NCI-H2081 treated with DMSO at 0.1 percent for 48 hours (cell line): ENCODE data around the gene OR5M11.
"Not testable (repeated sequence)": the region's sequence is repeated elsewhere in the genome, so short reads cannot be mapped to it uniquely, and the experiment has no call there.

Experiments
- DNase-seq: peaks from one replicate; lab custom pipeline; 2025; lab: John Stamatoyannopoulos, UW

OR5M11 gene

GRCh38 chr11:56543157-56543556 lies at the start of gene OR5M11:
TSS of gene OR5M11 (minus strand) at chr11:56543257. CDS start at chr11:56543257, 0 bp downstream.
- no peak for DNase-seq

- DNase-seq, result not testable (repeated sequence)
Observed at GRCh38 chr11:56592088-56592717, 49.1 kb upstream of the OR5M11 start.

- DNase-seq, result no peak
Observed at GRCh38 chr11:56577621-56578020, 34.6 kb upstream of the OR5M11 start, which contains the start of gene OR5M10. TSS of gene OR5M10 (minus strand) at chr11:56577721. CDS start at chr11:56577721, 0 bp downstream.

- no peak for DNase-seq
Observed at GRCh38 chr11:56558574-56558973, 15.5 kb upstream of the OR5M11 start.

- not testable (repeated sequence) for DNase-seq
Observed at GRCh38 chr11:56554691-56555090, 11.6 kb upstream of the OR5M11 start.

GRCh38 chr11:56545531-56545930 lies 2.5 kb upstream of the OR5M11 start:
- no peak for DNase-seq

- no peak for DNase-seq
Observed at GRCh38 chr11:56543739-56544138, 682 bp upstream of the OR5M11 start.

GRCh38 chr11:56533054-56533740 lies 9.9 kb downstream of the OR5M11 start:
- DNase-seq, result no peak

- DNase-seq, result no peak
Observed at GRCh38 chr11:56531856-56532255, 11.2 kb downstream of the OR5M11 start.

- no peak for DNase-seq
Observed at GRCh38 chr11:56522008-56522407, 21.0 kb downstream of the OR5M11 start.

GRCh38 chr11:56513280-56513679 lies 29.8 kb downstream of the OR5M11 start:
- DNase-seq, result no peak

- no peak for DNase-seq
Observed at GRCh38 chr11:56509439-56509838, 33.6 kb downstream of the OR5M11 start.

- DNase-seq, result no peak
Observed at GRCh38 chr11:56497010-56497409, 46.0 kb downstream of the OR5M11 start.

- DNase-seq, result no peak
Observed at GRCh38 chr11:56495117-56495516, 47.9 kb downstream of the OR5M11 start.
